Lung (tissue), 12 donors: ENCODE results near the gene PELI3. TPM values are rescaled to one million over a fixed set of nuclear protein-coding genes. Genes with fewer than 3 reads are reported as not detected.

Experiments used
- ATAC-seq: fragments of 200-7000 bp; cut with Tn5 transposase; one replicate; pipeline ENCODE4 v1.9.1; 2020; ENCODE audit warnings: moderate number of reproducible peaks; ENCODE audit not compliant: insufficient read depth, low FRiP score
- DNase-seq, 3 donors: peaks; one replicate each; pipeline ENCODE4 v3.0.0-alpha.2; 2013 to 2017
- H3K27ac ChIP-seq, 2 donors: one replicate each; pipeline ENCODE4 v1.5.1; 2013; ENCODE audit warnings: mild to moderate bottlenecking in 2 of 2, moderate library complexity in 2 of 2, control low read depth in 1 of 2, inconsistent platforms in 1 of 2, low read depth in 1 of 2, low read length in 1 of 2
- H3K27me3 ChIP-seq, 3 donors: one replicate each; pipeline ENCODE4 v1.5.1; 2013; ENCODE audit warnings: low read length in 2 of 3; ENCODE audit not compliant: control insufficient read depth in 3 of 3, insufficient read depth in 3 of 3
- H3K36me3 ChIP-seq, 4 donors: one replicate each; pipeline ENCODE4 v1.5.1; 2013; ENCODE audit warnings: low read length in 4 of 4, mild to moderate bottlenecking in 1 of 4, moderate library complexity in 1 of 4; ENCODE audit not compliant: control insufficient read depth in 4 of 4, insufficient read depth in 4 of 4
- H3K4me1 ChIP-seq, 5 donors: one replicate each; pipeline ENCODE4 v1.5.1; 2013; ENCODE audit warnings: low read length in 5 of 5, mild to moderate bottlenecking in 2 of 5, moderate library complexity in 1 of 5; ENCODE audit not compliant: control insufficient read depth in 5 of 5, insufficient read depth in 5 of 5
- H3K4me3 ChIP-seq: one replicate; pipeline ENCODE4 v1.5.1; 2013; ENCODE audit warnings: mild to moderate bottlenecking, control low read depth, moderate library complexity
- H3K9ac ChIP-seq, 2 donors: one replicate each; pipeline ENCODE4 v1.5.1; 2013; ENCODE audit warnings: low read length in 2 of 2, control low read depth in 1 of 2; ENCODE audit not compliant: insufficient read depth in 1 of 2
- H3K9me3 ChIP-seq, 4 donors: one replicate each; pipeline ENCODE4 v1.5.1; 2013; ENCODE audit warnings: low read length in 3 of 4, mild to moderate bottlenecking in 1 of 4, moderate library complexity in 1 of 4; ENCODE audit not compliant: control insufficient read depth in 4 of 4, insufficient read depth in 3 of 4
- WGBS, 2 donors: extraction: QIAGEN DNeasy Blood & Tissue Kit; methylation state at CpG; one replicate each; pipeline ENCODE4 v1.1.7; 2013; 5-methylcytosine and 5-hydroxymethylcytosine counted together
- polyA plus RNA-seq, 2 donors: library from polyadenylated mRNA; stranded (reverse); fragments of 200-250 nt; gene quantifications; one replicate each; pipeline ENCODE4 v1.2.1, GENCODE V29; 2013
- total RNA-seq, 2 donors: library from RNA; depleted of rRNA in 1 of 2; stranded (reverse); fragments of >200 nt in 1 of 2; gene quantifications; one replicate each; pipeline ENCODE4 v1.2.1, GENCODE V29; 2014 to 2021
- TF ChIP-seq, protein P1 (sequence below): IDR thresholded peaks from 2 replicates; pipeline ENCODE4 v1.5.1; 2012; ENCODE audit warnings: mild to moderate bottlenecking; ENCODE audit errors: control extremely low read depth, extremely low read depth
- donor health status: control.
- donor health status: control.
- donor health status: Bipolar disorder and iron deficiency.
- donor health status: healthy.
- donor health status: DM: yes; HTN: yes; CAD: no.

PELI3 gene
- total and polyA plus RNA-seq, 4 donors: 4.9 to 12.6 (median 7.5) TPM

DNA sequence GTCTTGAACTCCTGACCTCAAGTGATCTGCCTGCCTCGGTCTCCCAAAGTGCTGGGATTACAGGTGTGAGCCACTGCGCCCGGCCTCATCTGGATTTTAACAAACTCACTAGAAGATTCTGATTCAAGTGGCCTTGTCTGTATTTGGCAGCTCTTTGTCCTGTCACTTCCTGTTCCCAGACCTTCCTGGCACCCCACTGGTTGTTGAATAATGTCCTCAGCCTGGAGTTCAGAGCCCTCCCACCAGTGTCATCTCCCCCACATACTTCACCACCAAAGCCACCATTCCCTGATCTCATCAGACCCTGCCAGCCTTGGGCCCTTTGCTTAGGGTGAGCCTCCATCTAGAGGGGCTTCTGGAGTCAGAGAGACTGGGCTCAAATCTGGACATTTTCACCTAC is 3.3 kb downstream of the PELI3 start:
- DNase-seq (no peak), ATAC-seq (no peak)
- no peak overlapping the region for H3K9ac ChIP-seq
- H3K27me3 ChIP-seq: no peaks in the 10 kb centered on the region
- peaks cover 0 to 13% (median 11%) of the 10 kb centered on the region in 4 donors for H3K36me3 ChIP-seq
- no peak overlapping the region for H3K27ac ChIP-seq
- H3K9me3 ChIP-seq: no peaks in the 10 kb centered on the region
- WGBS, 2 donors: 86 to 87% methylated on average over 3 of the region's 3 CpGs
- TF ChIP-seq, protein P1, sequence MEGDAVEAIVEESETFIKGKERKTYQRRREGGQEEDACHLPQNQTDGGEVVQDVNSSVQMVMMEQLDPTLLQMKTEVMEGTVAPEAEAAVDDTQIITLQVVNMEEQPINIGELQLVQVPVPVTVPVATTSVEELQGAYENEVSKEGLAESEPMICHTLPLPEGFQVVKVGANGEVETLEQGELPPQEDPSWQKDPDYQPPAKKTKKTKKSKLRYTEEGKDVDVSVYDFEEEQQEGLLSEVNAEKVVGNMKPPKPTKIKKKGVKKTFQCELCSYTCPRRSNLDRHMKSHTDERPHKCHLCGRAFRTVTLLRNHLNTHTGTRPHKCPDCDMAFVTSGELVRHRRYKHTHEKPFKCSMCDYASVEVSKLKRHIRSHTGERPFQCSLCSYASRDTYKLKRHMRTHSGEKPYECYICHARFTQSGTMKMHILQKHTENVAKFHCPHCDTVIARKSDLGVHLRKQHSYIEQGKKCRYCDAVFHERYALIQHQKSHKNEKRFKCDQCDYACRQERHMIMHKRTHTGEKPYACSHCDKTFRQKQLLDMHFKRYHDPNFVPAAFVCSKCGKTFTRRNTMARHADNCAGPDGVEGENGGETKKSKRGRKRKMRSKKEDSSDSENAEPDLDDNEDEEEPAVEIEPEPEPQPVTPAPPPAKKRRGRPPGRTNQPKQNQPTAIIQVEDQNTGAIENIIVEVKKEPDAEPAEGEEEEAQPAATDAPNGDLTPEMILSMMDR: no peak
- H3K4me1 ChIP-seq: peaks cover 0 to 11% (median 6%) of the 10 kb centered on the region in 5 donors
- no peak overlapping the region for H3K4me3 ChIP-seq

DNA sequence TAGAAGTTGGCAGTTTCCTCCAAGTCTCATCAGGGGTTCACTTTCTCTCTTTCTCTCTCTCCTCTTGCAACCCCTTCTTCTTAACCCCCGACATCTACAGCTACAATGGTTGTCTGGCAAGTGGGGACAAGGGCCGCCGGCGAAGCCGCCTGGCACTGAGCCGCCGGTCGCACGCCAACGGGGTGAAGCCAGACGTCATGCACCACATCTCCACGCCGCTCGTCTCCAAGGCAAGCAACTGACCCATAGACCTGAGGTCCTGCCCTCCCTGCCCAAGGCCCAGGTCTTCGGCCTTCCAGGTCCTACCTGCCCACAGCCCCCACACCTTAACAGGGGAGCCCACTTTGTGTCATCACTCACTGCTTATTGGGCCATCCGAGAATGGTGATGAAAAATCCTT is 4.4 kb downstream of the PELI3 start:
- Histone ChIP-seq H3K4me1 (peaks cover 0 to 11% (median 4%) of the 10 kb centered on the region in 5 donors), H3K9me3 (no peaks in the 10 kb centered on the region), H3K36me3 (peaks cover 0 to 18% (median 11%) of the 10 kb centered on the region in 4 donors), H3K27ac (no peak overlapping the region), H3K4me3 (no peak overlapping the region), H3K27me3 (no peaks in the 10 kb centered on the region), H3K9ac (no peak overlapping the region)
- TF ChIP-seq, protein P1: no peak
- WGBS, 2 donors: 96 to 97% methylated on average over 16 of the region's 16 CpGs
- DNase-seq (no peak), ATAC-seq (no peak)

DNA sequence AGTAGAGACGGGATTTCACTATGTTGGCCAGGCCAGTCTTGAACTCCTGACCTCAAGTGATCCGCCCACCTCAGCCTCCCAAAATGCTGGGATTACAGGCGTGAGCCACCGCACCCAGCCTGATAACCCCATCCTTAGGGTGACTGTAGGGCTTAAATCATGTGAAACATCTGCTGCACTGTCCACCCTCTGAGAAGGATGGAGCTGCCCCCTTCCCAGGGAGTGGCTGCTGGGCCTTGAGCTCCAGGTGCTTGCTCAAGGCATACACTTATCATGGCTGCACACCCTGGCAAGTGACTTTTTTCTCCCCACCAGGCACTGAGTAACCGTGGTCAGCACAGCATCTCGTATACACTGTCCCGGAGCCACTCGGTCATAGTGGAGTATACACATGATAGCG is 5.3 kb downstream of the PELI3 start:
- Histone ChIP-seq H3K9ac (no peak overlapping the region), H3K36me3 (peaks cover 0 to 18% (median 11%) of the 10 kb centered on the region in 4 donors), H3K4me3 (no peak overlapping the region), H3K27me3 (no peaks in the 10 kb centered on the region), H3K4me1 (peaks cover 0 to 11% (median 4%) of the 10 kb centered on the region in 5 donors), H3K27ac (no peak overlapping the region), H3K9me3 (no peaks in the 10 kb centered on the region)
- TF ChIP-seq, protein P1: no peak
- ATAC-seq (no peak), DNase-seq (no peak)
- WGBS, 2 donors: 93 to 96% methylated on average over 9 of the region's 9 CpGs

DNA sequence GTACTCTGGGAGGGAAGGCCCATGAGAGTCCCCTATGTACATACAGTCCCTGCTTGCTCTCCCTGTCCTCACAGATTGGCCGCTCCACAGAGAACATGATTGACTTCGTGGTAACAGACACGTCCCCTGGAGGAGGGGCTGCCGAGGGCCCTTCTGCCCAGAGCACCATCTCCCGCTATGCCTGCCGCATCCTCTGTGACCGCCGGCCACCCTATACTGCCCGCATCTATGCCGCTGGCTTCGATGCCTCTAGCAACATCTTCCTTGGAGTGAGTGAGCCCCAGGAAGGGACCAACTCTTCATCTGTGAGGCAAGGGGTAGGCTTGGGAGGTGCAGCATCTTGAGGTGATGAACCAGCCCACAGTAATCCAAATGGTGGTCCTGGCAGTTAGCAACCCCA is 6.5 kb downstream of the PELI3 start:
- ATAC-seq (no peak), DNase-seq (no peak)
- no peak overlapping the region for H3K9ac ChIP-seq
- H3K27me3 ChIP-seq: no peaks in the 10 kb centered on the region
- peaks cover 0 to 1% (median 0%) of the 10 kb centered on the region in 5 donors for H3K4me1 ChIP-seq
- no peak overlapping the region for H3K4me3 ChIP-seq
- H3K36me3 ChIP-seq: peaks cover 0 to 18% (median 11%) of the 10 kb centered on the region in 4 donors
- no peaks in the 10 kb centered on the region for H3K9me3 ChIP-seq
- no peak overlapping the region for H3K27ac ChIP-seq
- TF ChIP-seq, protein P1: no peak
- WGBS, 2 donors: 94 to 95% methylated on average over 11 of the region's 11 CpGs
